ENCODE measurements around the gene EIF3K. TPM values are rescaled to one million over a fixed set of nuclear protein-coding genes. Genes with fewer than 3 reads are reported as not detected.
A peak's percentile ranks its signal among the peaks of the same experiment; 100 is the strongest.

The EIF3K gene
- total RNA-seq, 1 experiment from 2014 or later: 642 TPM

GRCh38 chr19:38661996-38662395, 43.0 kb downstream of the EIF3K start:
- in situ Hi-C loops (cut with HindIII; ENCODE audit: low pct_unique_long_range_greater_than_20kb, low sequenced_read_pairs): no loop called here
- DNase-seq (ENCODE audit: low read depth): no peak

- in situ Hi-C loops (cut with HindIII; ENCODE audit: low pct_unique_long_range_greater_than_20kb, low sequenced_read_pairs): no loop called here
- no peak for DNase-seq (ENCODE audit: low read depth)
Observed at GRCh38 chr19:38662537-38663155, 43.7 kb downstream of the EIF3K start.

DNA sequence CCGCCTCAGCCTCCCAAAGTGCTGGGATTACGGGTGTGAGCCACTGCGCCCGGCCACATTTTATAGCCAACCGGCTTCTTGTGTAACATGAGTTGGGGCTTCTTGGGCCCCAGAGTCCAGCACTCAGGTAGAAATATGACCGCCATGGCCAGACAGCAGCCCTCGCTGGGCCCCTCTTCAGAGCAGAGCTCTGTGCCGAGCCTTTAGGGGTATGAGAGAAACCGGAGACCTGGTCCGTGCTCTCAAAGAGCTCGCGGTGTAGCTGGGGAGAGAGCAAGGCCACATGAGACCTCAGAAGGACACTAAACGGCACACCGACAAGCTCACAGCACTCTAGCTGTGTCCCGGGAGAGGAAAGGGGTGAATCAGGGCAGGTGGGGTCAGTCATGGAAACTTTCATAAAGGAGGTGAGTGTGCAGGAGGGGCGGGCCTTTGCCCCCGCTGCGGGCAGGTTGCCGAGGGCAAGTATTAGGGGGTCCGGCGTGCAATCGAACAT, 44.2 kb downstream of the EIF3K start:
- in situ Hi-C loops (cut with HindIII; ENCODE audit: low pct_unique_long_range_greater_than_20kb, low sequenced_read_pairs): no loop called here
- no peak for DNase-seq (ENCODE audit: low read depth)

- in situ Hi-C loops (cut with HindIII; ENCODE audit: low pct_unique_long_range_greater_than_20kb, low sequenced_read_pairs): no loop called here
- no peak for DNase-seq (ENCODE audit: low read depth)
Observed at GRCh38 chr19:38663957-38664502, 45.0 kb downstream of the EIF3K start.

DNA sequence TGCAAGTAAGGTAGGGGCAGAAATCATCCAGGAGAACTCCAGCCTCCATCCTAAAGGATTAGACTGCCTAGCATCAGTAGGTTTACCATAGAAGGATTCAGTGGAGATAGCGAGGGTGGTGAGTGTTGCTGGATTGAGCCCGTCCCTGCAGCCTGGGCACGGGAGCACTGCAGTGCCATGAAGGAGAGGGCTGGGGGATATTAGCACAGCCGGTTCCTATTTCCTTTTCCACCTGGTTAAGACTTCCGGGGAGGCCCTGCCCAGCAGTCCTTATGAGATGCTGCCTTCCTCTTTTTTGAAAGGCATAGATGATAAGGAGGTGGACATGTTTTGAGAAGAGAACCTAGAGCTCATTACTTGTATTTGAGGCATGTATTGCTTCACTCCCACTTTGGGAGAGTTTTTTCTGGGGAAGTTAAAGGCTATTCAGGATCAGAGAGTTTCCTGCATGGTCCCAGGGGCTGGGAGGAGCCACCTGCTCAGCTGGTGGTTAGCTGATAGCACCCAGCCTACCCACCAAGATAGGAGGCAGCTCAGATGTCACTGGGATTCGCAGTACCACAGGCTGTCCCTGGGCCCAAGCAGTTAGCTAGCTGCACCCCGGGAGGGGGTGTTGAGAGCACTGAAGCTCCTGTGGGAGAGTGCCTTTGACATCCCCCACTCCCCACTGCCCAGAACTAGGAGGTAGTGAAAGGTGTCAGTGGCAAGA, 45.7 kb downstream of the EIF3K start:
- in situ Hi-C loops (cut with HindIII; ENCODE audit: low pct_unique_long_range_greater_than_20kb, low sequenced_read_pairs): no loop called here
- DNase-seq (ENCODE audit: low read depth): no peak

DNA sequence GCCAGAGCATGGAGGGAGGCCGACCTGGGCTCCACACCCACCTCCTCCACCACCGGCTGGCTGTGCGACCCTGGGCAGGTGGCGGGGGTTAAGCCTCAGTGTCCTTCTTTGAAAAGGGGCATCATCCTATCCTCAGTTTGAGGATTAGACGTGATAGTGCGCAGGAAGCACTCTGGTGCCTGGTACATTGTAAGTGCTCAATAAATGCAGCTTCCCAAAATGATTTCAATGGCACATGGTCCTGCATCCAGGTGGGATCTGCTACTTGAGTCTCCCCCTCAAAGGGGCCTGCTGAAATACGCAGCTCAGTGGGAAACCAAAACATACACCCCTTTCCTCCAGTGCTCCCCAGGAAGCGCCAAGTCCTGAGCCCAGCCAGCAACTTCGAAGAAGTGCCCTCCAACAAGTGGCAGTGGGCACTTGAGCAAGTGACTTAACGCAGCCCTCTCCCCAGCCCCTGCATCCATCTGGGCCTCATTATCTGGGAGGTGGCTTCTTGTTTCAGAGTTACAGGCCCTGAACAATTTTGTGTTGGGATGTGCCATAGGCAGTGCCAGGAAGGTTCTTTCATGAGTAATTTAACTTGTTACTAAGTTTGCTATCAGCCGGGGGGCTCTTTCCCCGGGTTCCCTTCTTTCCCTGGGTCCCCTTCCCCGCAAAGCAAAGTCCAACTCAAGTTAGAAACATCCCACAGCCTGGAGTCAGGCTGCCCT, 46.4 kb downstream of the EIF3K start:
- in situ Hi-C loops (cut with HindIII; ENCODE audit: low pct_unique_long_range_greater_than_20kb, low sequenced_read_pairs): no loop called here
- no peak for DNase-seq (ENCODE audit: low read depth)

- in situ Hi-C loops (cut with HindIII; ENCODE audit: low pct_unique_long_range_greater_than_20kb, low sequenced_read_pairs): no loop called here
- DNase-seq (ENCODE audit: low read depth): peak; percentile 67
Observed at GRCh38 chr19:38665950-38666662, 47.1 kb downstream of the EIF3K start.

GRCh38 chr19:38666663-38667511, 47.9 kb downstream of the EIF3K start:
- peak; percentile 64 for DNase-seq (ENCODE audit: low read depth)
- in situ Hi-C loops (cut with HindIII; ENCODE audit: low pct_unique_long_range_greater_than_20kb, low sequenced_read_pairs): no loop called here

- in situ Hi-C loops (cut with HindIII; ENCODE audit: low pct_unique_long_range_greater_than_20kb, low sequenced_read_pairs): no loop called here
Observed at GRCh38 chr19:38667661-38668171, 48.7 kb downstream of the EIF3K start.

DNA sequence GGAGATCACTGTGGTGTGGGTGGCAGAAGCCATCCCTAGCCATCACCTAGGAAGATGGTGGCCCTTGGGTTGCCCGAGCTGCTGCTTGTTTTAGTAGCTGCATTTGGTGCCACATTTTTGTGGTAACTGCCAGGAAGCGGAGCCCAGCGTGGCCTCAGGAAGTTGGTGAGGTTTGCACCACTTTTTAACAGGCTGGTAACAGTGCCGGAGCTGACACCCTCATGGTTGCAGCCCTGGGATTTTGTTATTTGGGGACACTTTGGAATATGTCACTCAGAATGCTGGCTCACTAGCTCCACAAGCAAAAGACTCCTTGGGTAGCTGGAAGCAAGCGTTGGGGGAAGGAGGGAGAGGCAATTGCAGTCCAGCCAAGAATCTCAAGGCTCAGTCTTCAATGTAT, 50.6 kb downstream of the EIF3K start:
- no peak for DNase-seq (ENCODE audit: low read depth)

More at GRCh38 chr19:38667661-38668171, 48.7 kb downstream of the EIF3K start:
- peak; percentile 95 for DNase-seq (ENCODE audit: low read depth)

DNA sequence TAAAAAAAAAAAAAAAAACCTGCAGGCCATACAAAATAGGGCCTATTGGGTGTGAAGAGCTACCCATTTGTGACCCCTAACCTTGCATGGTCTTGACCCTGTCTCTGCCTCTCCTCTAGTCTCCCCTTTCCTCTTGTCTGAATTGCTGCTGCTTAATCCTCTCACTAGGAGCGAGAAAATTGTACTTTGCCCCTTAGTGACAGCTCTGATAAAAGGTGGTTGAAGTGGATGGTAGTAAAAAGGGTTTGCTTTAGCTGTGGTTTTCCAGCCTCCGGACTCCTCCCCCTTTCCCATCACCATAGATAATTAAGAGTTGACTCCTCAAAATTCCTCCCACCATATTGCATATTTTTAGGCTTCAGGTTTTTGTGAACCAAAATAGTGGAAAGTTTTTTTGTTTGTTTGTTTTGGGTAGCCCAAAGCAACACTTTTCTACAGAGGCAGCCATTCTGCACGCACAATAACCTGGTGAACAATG, 52.0 kb downstream of the EIF3K start:
- DNase-seq (ENCODE audit: low read depth): peak; percentile 68
- in situ Hi-C loops (cut with HindIII; ENCODE audit: low pct_unique_long_range_greater_than_20kb, low sequenced_read_pairs): no loop called here

More for the DNA sequence above, 50.6 kb downstream of the EIF3K start:
- in situ Hi-C loops (cut with HindIII; ENCODE audit: low pct_unique_long_range_greater_than_20kb, low sequenced_read_pairs): no loop called here

DNA sequence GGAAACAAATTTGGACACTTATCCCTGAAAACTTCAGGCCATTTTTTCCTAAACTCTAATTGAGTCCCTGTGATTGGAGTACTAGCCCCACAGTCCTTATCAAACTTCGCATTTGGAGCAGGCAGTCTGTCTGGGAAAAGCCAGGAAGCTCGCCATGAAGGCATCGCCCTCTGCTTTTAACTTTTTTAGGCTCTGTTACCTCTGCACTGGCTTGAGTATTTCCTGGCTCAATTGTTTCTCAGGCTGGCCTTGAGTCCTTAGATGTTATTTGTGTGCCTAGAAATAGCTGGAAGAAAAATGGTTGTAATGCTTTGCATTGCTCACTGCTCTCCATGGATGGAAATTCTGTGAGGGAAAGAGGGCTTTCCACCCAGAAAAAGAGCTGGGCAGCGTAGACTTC, 52.7 kb downstream of the EIF3K start:
- no peak for DNase-seq (ENCODE audit: low read depth)
- in situ Hi-C loops (cut with HindIII; ENCODE audit: low pct_unique_long_range_greater_than_20kb, low sequenced_read_pairs): no loop called here

GRCh38 chr19:38673030-38673429, 54.0 kb downstream of the EIF3K start:
- DNase-seq (ENCODE audit: low read depth): no peak
- in situ Hi-C loops (cut with HindIII; ENCODE audit: low pct_unique_long_range_greater_than_20kb, low sequenced_read_pairs): no loop called here

- in situ Hi-C loops (cut with HindIII; ENCODE audit: low pct_unique_long_range_greater_than_20kb, low sequenced_read_pairs): no loop called here
- no peak for DNase-seq (ENCODE audit: low read depth)
Observed at GRCh38 chr19:38674388-38675171, 55.6 kb downstream of the EIF3K start.

GRCh38 chr19:38675611-38676010, 56.6 kb downstream of the EIF3K start:
- in situ Hi-C loops (cut with HindIII; ENCODE audit: low pct_unique_long_range_greater_than_20kb, low sequenced_read_pairs): no loop called here
- no peak for DNase-seq (ENCODE audit: low read depth)

- DNase-seq (ENCODE audit: low read depth): no peak
- in situ Hi-C loops (cut with HindIII; ENCODE audit: low pct_unique_long_range_greater_than_20kb, low sequenced_read_pairs): no loop called here
Observed at GRCh38 chr19:38676023-38676877, 57.3 kb downstream of the EIF3K start.

Measured in Caki2 (cell line).